GM12873 (cell line): Measurements from ENCODE around the gene BUB3.

Source experiments
- CTCF ChIP-seq: IDR thresholded peaks from 2 replicates; pipeline ENCODE4 v1.5.1; 2012; ENCODE audit warnings: low read depth, mild to moderate bottlenecking, moderate library complexity, low read length, control low read depth; ENCODE audit not compliant: insufficient read depth; ENCODE audit errors: missing control alignments

The BUB3 gene

GRCh38 chr10:123160311-123160980 lies 6.2 kb downstream of the BUB3 start:
- TF ChIP-seq CTCF: no peak

- no peak for TF ChIP-seq CTCF
These were observed 10.1 kb downstream of the BUB3 start for GRCh38 chr10:123164319-123164718.

GRCh38 chr10:123165445-123166072 lies 11.4 kb downstream of the BUB3 start:
- TF ChIP-seq CTCF: peak; percentile 19

GRCh38 chr10:123166618-123167017 lies 12.4 kb downstream of the BUB3 start:
- no peak for TF ChIP-seq CTCF

- TF ChIP-seq CTCF: no peak
These were observed 16.8 kb downstream of the BUB3 start for GRCh38 chr10:123170961-123171360.

- TF ChIP-seq CTCF: no peak
These were observed 21.5 kb downstream of the BUB3 start for GRCh38 chr10:123175389-123176387.
